Duodenal mucosa (tissue), 2 donors: ENCODE data around the gene MAP3K12.

Experiments
- H3K27ac ChIP-seq: one replicate; pipeline ENCODE4 v1.7.0; 2013; ENCODE audit warnings: low read depth, low read length
- H3K27me3 ChIP-seq, 2 donors: one replicate each; pipeline ENCODE4 v1.7.0; 2013; ENCODE audit warnings: low read length in 2 of 2, control low read depth in 1 of 2; ENCODE audit not compliant: insufficient read depth in 2 of 2, control insufficient read depth in 1 of 2
- H3K36me3 ChIP-seq, 2 donors: one replicate each; pipeline ENCODE4 v1.7.0; 2013; ENCODE audit warnings: low read length in 2 of 2, control low read depth in 1 of 2; ENCODE audit not compliant: insufficient read depth in 2 of 2, control insufficient read depth in 1 of 2
- H3K4me1 ChIP-seq, 2 donors: one replicate each; pipeline ENCODE4 v1.7.0; 2013; ENCODE audit warnings: low read length in 2 of 2, control low read depth in 1 of 2; ENCODE audit not compliant: insufficient read depth in 2 of 2, control insufficient read depth in 1 of 2
- H3K4me3 ChIP-seq, 2 donors: one replicate each; pipeline ENCODE4 v1.7.0; 2013; ENCODE audit warnings: low read length in 2 of 2, low read depth in 1 of 2
- H3K9ac ChIP-seq, 2 donors: one replicate each; pipeline ENCODE4 v1.7.0; 2013; ENCODE audit warnings: low read length in 2 of 2, low read depth in 1 of 2
- H3K9me3 ChIP-seq, 2 donors: one replicate each; pipeline ENCODE4 v1.7.0; 2013; ENCODE audit warnings: low read length in 2 of 2, control low read depth in 1 of 2; ENCODE audit not compliant: control insufficient read depth in 1 of 2

Gene MAP3K12

DNA sequence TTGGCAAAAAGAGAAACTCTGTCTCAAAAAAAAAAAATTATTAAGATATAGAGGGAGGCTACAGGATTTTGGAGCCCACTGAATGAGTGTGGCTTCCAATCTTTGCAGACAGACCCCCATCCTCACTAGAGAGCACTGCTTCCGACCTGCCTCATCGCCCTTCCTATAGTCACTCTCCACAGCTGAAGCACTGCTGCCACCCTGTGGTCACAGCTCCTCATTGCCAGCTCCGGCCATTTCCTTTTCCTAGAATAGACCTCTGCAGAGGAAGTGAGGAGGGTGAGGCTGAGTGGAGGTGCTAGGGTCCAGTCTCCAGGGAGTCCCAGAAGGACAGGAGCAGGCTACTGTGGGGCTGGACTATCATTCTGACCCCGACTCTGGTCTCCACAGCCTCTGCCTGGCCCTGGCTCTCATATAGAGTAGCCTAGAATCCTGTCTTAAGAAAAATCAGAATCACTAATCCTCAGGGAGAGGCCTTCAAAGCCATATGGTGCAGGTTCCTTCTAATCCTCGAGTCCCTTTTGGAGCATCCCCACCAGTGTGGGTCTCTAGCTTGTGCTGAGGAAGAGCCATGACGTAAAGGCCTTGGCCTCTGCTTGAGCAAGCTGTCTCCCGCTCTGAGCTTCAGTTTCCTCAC lies 9.4 kb upstream of the MAP3K12 start:
- peaks cover 7 to 8% of the 10 kb centered on the region in 2 donors for H3K4me1 ChIP-seq
- no peaks in the 10 kb centered on the region for H3K27me3 ChIP-seq
- no peak overlapping the region for H3K4me3 ChIP-seq
- H3K9ac ChIP-seq = peak overlapping the region in 1 of 2 donors; percentile 32
- no peak overlapping the region for H3K27ac ChIP-seq
- no peaks in the 10 kb centered on the region for H3K9me3 ChIP-seq
- H3K36me3 ChIP-seq = peaks cover 15 to 73% of the 10 kb centered on the region in 2 donors

DNA sequence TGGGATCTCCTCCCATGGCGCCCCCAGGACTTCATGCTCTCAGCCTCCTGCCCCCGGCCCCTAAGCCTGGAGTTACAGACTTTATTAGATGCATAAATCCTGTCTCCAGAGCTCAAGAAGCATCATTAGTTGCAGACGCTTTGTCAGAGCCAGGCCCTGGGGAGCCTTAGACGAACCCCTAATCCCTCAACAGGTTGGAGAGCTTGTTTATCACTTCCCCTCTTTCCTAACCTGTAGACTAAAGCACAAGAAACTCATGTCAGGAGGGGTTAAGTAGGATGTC lies 8.3 kb upstream of the MAP3K12 start:
- no peak overlapping the region for H3K9ac ChIP-seq
- no peaks in the 10 kb centered on the region for H3K27me3 ChIP-seq
- no peaks in the 10 kb centered on the region for H3K9me3 ChIP-seq
- H3K4me1 ChIP-seq = peaks cover 7 to 8% of the 10 kb centered on the region in 2 donors
- H3K36me3 ChIP-seq = peaks cover 15 to 64% of the 10 kb centered on the region in 2 donors
- no peak overlapping the region for H3K27ac ChIP-seq
- no peak overlapping the region for H3K4me3 ChIP-seq

DNA sequence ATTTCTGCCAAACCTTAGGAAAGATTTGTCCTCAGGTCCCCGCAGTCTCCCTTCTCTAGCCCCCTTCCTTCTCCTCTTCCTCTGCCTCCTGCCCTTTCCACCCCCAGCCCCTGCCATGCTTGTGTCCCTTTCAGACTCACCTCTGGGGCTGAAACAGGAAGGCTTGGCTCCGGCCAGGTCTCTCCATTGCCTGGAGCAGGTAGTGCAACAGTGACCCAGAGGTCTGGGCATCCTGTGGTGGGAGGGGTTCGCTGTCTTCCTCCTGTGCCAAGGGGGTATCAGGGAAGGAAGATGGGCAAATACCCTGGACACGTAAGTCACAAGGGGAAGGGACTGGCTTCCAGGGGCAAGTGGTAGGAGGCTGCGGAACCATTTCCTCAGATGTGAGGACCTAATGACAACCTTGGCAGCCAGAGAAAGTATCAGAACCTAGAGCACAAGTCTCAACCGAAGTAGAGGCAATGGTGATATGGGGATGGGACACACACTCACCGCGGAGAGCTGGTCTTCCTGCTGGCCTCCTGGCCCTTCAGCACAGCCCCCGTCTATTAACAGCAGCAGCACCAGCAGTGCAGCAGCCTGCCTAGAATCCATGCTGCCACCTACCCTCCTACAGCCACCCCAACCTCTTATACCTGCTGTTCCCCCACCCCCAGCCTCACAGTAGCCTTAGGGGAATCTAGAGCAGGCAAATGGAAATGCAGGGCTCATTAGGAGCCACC lies 7.8 kb upstream of the MAP3K12 start, which contains the start of gene NPFF:
Gene NPFF, minus strand, starts transcription at position 604 of the 722 bp plus-strand sequence. Its CDS starts 10 bp downstream, at position 594.
- peaks cover 15 to 59% of the 10 kb centered on the region in 2 donors for H3K36me3 ChIP-seq

DNA sequence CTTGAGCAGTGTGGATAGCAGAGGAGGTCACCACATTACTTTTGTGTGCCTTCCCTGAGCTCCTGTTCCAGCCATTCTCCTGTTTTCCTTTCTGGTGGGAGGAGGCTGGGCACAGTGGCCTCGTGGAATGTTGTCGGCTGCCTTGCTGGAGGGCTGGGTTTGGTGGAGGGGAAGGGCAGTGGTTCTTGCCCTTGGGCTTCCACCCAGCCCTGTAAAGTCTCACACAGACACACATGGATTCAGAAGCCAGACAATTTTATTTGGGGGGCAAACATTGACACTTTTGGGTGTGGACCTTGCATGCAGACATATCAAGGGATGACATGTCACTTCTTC lies 7.2 kb upstream of the MAP3K12 start:
- no peak overlapping the region for H3K9ac ChIP-seq
- no peak overlapping the region for H3K4me3 ChIP-seq
- peaks cover 15 to 52% of the 10 kb centered on the region in 2 donors for H3K36me3 ChIP-seq
- peaks cover 16 to 17% of the 10 kb centered on the region in 2 donors for H3K4me1 ChIP-seq
- no peaks in the 10 kb centered on the region for H3K9me3 ChIP-seq
- H3K27me3 ChIP-seq = no peaks in the 10 kb centered on the region
- no peak overlapping the region for H3K27ac ChIP-seq

More for the DNA sequence above, 7.8 kb upstream of the MAP3K12 start, which contains the start of gene NPFF:
- Histone ChIP-seq H3K27ac (no peak within 1 kb of the TSS), H3K9ac (no peak within 1 kb of the TSS), H3K4me1 (peaks cover 10 to 11% of the 10 kb centered on the region in 2 donors), H3K9me3 (no peaks in the 10 kb centered on the region), H3K4me3 (no peak within 1 kb of the TSS), H3K27me3 (no peaks in the 10 kb centered on the region)

DNA sequence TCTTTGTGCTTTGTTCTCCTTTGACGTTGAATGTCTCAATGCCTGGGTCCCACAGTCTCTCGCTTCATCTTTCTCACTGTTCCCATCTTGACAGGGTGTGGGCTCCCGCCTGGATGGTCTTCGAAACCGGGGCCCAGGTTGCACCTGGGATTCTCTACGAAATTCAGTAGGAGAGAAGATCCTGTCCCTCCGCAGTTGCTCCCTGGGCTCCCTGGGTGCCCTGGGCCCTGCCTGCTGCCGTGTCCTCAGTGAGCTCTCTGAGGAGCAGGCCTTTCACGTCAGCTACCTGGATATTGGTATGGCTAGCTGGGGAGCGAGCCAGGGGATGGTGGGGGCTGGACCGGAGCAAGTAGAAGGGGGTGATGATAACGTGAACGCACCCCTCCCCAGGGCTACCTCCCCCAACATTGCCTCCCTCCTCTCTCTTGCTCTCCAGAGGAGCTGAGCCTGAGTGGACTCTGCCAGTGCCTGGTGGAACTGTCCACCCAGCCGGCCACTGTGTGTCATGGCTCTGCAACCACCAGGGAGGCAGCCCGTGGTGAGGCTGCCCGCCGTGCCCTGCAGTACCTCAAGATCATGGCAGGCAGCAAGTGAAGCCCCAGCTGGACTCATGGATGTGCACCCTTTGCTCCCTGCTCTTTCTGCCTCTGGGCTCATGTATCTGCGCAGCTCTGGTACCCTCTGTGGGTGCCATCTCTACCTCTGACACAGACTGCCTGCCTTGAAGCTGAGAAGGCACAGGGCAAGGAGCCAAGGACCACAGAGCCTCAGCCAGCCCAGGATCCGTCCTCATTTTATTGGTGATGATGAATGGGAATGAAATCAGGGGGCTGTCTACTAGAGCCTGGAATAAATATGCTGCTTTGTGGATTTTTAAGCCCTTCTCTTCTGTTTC lies 6.5 kb upstream of the MAP3K12 start:
- Histone ChIP-seq H3K9ac (no peak overlapping the region), H3K27ac (no peak overlapping the region), H3K4me3 (no peak overlapping the region), H3K27me3 (no peaks in the 10 kb centered on the region), H3K9me3 (no peaks in the 10 kb centered on the region), H3K4me1 (peaks cover 17 to 19% of the 10 kb centered on the region in 2 donors), H3K36me3 (peaks cover 15 to 50% of the 10 kb centered on the region in 2 donors)

DNA sequence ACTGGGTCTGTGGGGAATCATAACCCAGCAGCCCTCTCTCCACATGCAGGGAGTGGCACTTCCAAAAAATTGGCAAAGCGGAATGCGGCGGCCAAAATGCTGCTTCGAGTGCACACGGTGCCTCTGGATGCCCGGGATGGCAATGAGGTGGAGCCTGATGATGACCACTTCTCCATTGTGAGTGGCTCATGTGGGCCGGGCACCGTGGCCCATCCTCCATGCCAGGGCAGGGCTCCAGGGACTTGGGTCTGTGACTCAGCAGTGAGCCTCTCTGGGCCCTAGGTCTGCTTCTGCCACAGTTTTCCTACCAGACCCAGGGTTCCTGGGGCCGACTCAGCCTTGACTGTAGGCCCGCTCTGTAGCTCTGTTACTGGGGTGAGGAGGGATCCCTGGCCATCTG lies 5.8 kb upstream of the MAP3K12 start:
- Histone ChIP-seq H3K9ac (no peak overlapping the region), H3K9me3 (no peaks in the 10 kb centered on the region), H3K27ac (no peak overlapping the region), H3K4me3 (no peak overlapping the region), H3K4me1 (peaks cover 20 to 22% of the 10 kb centered on the region in 2 donors), H3K27me3 (no peaks in the 10 kb centered on the region), H3K36me3 (peaks cover 15 to 43% of the 10 kb centered on the region in 2 donors)

DNA sequence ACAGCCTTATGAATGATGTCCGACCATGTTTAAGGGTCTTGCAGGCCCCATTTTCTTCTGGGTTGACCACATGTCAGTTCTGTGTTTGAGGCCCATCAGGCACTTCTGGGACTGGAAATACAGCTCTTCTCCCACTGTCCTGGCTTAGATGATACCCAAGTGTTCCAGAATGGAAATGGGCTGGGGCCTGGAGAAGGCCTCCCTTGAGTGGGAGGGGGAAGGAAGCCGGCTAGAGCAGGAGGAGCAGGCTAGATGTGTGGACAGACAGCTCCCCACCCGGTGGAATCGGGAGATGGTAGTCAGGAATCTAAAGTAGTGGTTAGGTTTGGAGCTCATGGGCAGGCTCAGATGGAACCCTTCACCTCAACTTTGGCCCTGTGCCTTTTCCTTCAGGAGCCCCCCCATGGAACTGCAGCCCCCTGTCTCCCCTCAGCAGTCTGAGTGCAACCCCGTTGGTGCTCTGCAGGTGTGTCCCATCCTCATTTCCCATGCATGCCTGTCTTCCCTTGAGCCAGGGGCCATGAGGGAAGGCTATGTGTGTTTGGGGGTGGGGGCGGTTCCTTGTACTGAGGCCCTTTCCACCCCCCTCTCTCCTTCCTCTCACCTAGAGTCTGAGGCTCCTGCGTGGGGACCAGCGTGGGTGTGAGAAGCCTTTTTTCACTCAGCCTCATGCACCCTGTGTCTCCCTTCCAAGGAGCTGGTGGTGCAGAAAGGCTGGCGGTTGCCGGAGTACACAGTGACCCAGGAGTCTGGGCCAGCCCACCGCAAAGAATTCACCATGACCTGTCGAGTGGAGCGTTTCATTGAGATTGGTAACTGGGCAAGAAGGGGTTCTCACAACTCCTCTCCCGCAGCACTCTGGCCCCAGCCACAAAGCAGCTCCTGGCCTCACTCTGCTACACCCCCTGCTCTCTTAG lies 5.0 kb upstream of the MAP3K12 start:
- H3K9me3 ChIP-seq = no peaks in the 10 kb centered on the region
- peaks cover 25 to 27% of the 10 kb centered on the region in 2 donors for H3K4me1 ChIP-seq
- no peak overlapping the region for H3K4me3 ChIP-seq
- no peak overlapping the region for H3K27ac ChIP-seq
- H3K27me3 ChIP-seq = no peaks in the 10 kb centered on the region
- H3K36me3 ChIP-seq = peaks cover 15 to 41% of the 10 kb centered on the region in 2 donors
- no peak overlapping the region for H3K9ac ChIP-seq

DNA sequence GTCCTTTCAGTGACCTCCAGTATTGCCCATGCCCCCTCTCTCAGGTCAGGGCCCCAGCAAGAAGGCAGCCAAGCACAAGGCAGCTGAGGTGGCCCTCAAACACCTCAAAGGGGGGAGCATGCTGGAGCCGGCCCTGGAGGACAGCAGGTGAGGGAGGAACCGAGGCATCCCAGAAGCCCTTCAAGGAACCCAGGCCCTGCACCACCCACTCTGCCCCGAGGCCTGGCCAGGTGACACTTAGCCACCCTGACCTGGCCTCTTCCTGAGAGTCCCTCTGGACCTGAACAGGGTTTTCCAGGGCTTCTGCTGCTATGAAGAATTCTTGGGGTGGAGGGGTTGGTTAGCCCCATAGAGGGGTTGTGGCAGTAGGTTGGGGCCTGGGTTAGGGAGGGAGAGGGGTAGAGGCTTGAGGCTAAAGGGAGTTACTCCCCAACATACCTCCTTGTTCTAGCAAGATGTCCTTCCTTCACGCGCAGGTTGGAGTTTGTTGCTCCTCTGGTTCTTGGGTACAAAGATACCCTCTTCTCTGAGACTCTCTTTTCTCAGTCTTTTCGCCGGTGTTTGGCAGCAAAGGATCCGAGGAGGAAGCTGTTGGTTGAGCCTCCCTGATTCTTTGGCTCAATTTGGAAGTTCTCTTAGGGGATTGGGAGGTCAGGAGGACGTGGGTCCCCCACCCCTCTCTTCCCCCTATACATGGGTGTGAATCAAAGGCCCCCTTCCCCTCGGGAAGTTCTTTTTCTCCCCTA lies 3.9 kb upstream of the MAP3K12 start:
- H3K4me3 ChIP-seq = no peak overlapping the region
- H3K4me1 ChIP-seq = peaks cover 24 to 30% of the 10 kb centered on the region in 2 donors
- peaks cover 0 to 4% of the 10 kb centered on the region in 2 donors for H3K27me3 ChIP-seq
- H3K36me3 ChIP-seq = peaks cover 15 to 41% of the 10 kb centered on the region in 2 donors
- H3K27ac ChIP-seq = no peak overlapping the region
- no peaks in the 10 kb centered on the region for H3K9me3 ChIP-seq
- H3K9ac ChIP-seq = no peak overlapping the region

DNA sequence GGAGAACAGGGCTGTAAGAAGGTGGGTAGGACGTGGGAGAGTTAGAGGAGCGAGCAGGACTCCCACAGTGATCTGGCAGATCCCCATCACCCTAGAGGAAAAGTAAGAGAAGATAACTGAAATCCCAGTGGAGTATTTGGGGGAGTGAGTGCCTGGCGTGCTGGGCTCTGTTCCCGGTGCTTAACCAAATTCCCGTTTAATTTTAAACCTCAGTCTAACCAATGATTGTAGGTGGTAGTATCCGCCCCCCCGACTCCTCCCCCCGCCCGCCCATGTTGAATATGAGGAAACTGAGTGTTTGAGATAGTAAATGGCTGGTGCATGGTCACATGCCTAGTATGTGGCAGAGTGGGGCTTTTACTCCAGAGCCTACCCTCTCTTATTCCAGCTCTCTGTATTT lies 3.1 kb upstream of the MAP3K12 start:
- H3K9me3 ChIP-seq = no peaks in the 10 kb centered on the region
- H3K27me3 ChIP-seq = peaks cover 0 to 5% of the 10 kb centered on the region in 2 donors
- H3K4me1 ChIP-seq = peaks cover 24 to 30% of the 10 kb centered on the region in 2 donors
- H3K27ac ChIP-seq = no peak overlapping the region
- peak overlapping the region; percentile 90 to 91 for H3K4me3 ChIP-seq
- peaks cover 15 to 36% of the 10 kb centered on the region in 2 donors for H3K36me3 ChIP-seq
- H3K9ac ChIP-seq = peak overlapping the region in 1 of 2 donors; percentile 95
